ENCODE results near the gene LIPJ.

LIPJ gene

DNA sequence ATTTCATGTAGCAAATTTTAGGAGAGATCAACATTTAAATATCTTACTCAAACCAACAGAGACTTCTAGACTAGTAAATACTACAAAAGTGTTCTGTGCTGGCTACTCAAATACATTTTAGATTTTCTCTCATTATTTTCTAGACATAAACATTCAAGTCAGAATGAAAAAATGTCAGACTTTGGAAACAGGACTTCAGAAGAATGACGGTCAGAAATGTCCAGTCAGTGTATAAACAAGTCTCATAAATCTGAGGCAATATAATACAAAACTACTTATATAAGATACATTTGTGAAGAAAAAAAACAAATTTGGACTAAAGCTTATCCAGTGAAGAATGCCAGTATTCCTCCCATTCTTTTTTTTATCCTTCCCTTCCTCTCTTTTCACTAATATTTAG lies 29.3 kb upstream of the LIPJ start:
- no peak for DNase-seq (ENCODE audit: low read depth)
- no peak overlapping the region for H3K4me3 ChIP-seq (ENCODE audit: control insufficient read depth, low read depth, low read length)
- TF ChIP-seq, protein P1, sequence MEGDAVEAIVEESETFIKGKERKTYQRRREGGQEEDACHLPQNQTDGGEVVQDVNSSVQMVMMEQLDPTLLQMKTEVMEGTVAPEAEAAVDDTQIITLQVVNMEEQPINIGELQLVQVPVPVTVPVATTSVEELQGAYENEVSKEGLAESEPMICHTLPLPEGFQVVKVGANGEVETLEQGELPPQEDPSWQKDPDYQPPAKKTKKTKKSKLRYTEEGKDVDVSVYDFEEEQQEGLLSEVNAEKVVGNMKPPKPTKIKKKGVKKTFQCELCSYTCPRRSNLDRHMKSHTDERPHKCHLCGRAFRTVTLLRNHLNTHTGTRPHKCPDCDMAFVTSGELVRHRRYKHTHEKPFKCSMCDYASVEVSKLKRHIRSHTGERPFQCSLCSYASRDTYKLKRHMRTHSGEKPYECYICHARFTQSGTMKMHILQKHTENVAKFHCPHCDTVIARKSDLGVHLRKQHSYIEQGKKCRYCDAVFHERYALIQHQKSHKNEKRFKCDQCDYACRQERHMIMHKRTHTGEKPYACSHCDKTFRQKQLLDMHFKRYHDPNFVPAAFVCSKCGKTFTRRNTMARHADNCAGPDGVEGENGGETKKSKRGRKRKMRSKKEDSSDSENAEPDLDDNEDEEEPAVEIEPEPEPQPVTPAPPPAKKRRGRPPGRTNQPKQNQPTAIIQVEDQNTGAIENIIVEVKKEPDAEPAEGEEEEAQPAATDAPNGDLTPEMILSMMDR (conservative IDR thresholded peaks at IDR 0.05; ENCODE audit: control insufficient read depth, insufficient read depth, low read depth, low read length), result no peak

DNA sequence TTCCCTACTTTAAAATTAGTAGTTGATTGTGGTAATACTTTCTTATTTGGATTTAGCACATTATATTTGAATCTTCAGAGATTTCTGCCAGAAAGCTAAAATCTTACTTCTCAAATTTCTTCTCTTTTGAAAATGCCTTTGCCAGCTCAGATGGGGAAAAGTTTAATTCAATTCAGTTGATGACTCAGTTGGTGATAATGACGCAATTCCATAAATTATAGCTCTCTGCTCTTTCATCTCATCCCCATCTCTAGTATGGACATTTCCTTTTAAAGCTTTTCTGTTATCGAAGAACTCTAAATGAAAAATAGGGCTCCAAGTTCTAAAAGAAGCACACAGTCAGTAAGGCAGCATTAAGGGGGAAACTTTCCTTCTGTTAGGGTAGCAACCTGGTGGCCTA lies 28.9 kb upstream of the LIPJ start:
- DNase-seq (ENCODE audit: low read depth), result peak; percentile 92
- TF ChIP-seq, protein P1 (conservative IDR thresholded peaks at IDR 0.05; ENCODE audit: control insufficient read depth, insufficient read depth, low read depth, low read length), result no peak
- no peak overlapping the region for H3K4me3 ChIP-seq (ENCODE audit: control insufficient read depth, low read depth, low read length)

DNA sequence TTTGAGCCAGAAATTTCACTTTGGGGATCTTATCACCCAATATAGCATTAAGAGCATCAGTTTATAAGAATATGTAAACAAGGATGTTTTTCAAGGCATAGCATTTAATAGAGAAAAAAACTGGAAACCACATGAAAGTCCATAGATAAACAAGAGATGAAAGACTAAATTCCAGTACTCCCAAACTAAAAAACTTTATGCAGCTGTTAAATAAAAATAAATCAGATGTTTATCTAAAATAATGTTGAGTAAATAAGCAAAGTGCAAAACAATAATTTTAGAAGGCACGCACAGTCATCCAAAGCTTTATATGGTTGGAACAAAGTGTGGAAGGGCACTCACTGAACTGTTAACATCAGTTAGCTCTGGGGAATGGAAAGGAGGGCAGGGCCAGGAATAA lies 24.4 kb upstream of the LIPJ start:
- no peak overlapping the region for H3K4me3 ChIP-seq (ENCODE audit: control insufficient read depth, low read depth, low read length)
- TF ChIP-seq, protein P1 (conservative IDR thresholded peaks at IDR 0.05; ENCODE audit: control insufficient read depth, insufficient read depth, low read depth, low read length), result no peak
- no peak for DNase-seq (ENCODE audit: low read depth)

DNA sequence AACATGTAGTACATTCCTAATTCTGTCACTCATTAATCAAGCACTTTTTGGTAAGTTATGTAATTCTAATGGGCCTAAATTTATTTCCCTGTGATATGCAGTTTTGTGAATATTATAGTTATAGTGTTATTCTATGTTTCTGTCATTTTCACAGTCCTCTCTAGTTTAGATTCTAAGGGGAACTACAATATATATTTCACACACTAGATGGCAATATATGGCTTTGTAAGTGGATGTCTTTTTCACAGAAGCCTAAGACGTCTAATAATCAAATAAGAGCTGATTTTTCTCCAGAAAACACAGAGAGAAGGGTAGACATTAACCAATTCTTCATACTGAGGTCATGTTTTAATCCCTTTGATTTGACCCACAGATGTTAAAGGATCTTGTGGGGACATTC lies 21.5 kb upstream of the LIPJ start:
- TF ChIP-seq, protein P1 (conservative IDR thresholded peaks at IDR 0.05; ENCODE audit: control insufficient read depth, insufficient read depth, low read depth, low read length), result peak; percentile 51
- peak; percentile 63 for DNase-seq (ENCODE audit: low read depth)
- H3K4me3 ChIP-seq (ENCODE audit: control insufficient read depth, low read depth, low read length), result no peak overlapping the region

DNA sequence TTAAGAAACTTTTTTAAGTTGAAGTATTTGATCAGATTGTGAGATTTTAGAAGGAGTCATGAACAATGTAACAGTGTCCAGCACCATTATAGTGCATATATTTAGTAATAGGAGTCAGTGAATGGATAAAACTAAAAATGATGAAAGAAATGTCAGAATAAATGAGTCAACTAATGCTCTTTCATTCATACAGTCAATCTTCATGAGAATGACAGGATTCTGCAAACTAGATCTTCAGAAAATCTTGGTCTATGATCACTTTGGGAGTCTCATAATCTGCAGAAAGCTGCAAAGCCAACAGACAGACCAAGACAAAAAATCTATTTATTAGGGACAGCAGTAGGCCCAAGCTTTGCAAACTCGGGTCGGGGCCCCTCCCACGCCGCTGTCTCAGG lies 4.2 kb upstream of the LIPJ start:
- no peak for DNase-seq (ENCODE audit: low read depth)
- TF ChIP-seq, protein P1 (conservative IDR thresholded peaks at IDR 0.05; ENCODE audit: control insufficient read depth, insufficient read depth, low read depth, low read length), result no peak
- H3K4me3 ChIP-seq (ENCODE audit: control insufficient read depth, low read depth, low read length), result peak overlapping the region; percentile 67

DNA sequence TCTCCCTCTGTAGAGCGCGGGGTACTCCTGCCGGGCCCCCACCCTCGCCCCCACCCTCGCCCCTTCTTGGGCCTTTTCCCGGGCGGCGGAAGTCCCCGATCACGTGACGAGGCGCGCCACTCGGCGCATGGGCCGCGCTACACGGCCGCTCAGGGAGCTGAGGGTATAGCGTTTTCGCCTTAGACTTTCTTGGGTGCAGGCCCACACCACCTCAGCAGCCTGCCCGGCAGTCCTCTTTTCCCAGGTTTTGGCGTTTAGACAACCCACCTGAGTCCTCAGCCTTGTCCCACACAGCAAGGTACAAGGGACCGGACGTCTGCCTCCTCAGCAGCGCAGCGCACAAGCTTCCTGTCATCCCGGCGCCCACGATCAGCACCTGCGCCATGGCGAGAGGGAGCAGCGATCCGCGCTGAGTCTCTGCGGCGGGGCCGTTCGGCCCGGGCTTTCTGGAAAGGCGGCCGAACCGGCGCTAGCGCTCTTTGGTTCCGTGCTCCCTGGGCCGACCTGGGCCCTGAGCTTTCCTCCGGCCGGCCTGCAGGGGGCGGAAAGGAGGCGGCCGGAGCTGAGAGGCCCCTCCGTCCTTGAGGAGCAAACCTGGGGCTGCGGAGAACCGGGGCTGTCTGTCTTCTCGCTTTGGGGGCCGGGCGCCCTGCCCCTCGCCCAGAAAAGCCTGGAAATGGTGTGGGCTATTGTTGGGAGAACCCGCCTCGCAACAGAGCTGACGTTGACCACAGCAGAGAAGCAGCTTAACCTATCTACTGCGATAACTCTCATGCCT lies 3.6 kb upstream of the LIPJ start, which contains the start of gene RNLS:
Gene RNLS, minus strand, starts transcription at position 513 of the 778 bp plus-strand sequence.
- DNase-seq (ENCODE audit: low read depth), result peak; percentile 49
- peak within 1 kb of the TSS; percentile 67 for H3K4me3 ChIP-seq (ENCODE audit: control insufficient read depth, low read depth, low read length)
- TF ChIP-seq, protein P1 (conservative IDR thresholded peaks at IDR 0.05; ENCODE audit: control insufficient read depth, insufficient read depth, low read depth, low read length), result peak; percentile 56

Data from fibroblast of mammary gland (primary cell).